Stimulated activated CD8-positive, alpha-beta memory T cell treated with anti-CD3 and anti-CD28 coated beads, Interleukin-7, amount 100 ng/mL, for 4 hours (primary cell): ENCODE data around the gene MYLK2.

Source experiments
- DNase-seq, 2 donors: peaks; one replicate each; pipeline ENCODE4 v3.0.0-alpha.2; 2020; ENCODE audit warnings: low read depth in 2 of 2

The MYLK2 gene

DNA sequence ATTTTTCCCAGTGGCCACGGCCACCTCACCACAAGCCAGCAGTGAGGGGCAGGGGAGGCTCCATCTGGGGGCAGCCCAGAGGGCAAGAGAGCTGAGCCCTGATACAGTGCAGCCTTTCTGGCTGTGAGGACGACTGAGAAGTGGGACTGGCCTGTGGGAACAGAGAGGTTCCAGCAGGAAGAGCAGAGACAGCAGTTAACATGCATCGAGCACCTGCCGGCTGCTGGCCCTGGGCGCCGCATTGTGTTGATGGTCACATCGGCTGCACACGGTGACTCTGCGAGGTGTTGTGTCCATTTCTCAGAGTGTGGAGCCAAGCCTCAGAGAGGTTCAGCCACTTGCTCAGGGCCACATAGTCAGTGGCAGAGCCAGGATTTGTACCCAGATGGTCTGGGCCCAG is 16.4 kb downstream of the MYLK2 start:
- no peak for DNase-seq

DNA sequence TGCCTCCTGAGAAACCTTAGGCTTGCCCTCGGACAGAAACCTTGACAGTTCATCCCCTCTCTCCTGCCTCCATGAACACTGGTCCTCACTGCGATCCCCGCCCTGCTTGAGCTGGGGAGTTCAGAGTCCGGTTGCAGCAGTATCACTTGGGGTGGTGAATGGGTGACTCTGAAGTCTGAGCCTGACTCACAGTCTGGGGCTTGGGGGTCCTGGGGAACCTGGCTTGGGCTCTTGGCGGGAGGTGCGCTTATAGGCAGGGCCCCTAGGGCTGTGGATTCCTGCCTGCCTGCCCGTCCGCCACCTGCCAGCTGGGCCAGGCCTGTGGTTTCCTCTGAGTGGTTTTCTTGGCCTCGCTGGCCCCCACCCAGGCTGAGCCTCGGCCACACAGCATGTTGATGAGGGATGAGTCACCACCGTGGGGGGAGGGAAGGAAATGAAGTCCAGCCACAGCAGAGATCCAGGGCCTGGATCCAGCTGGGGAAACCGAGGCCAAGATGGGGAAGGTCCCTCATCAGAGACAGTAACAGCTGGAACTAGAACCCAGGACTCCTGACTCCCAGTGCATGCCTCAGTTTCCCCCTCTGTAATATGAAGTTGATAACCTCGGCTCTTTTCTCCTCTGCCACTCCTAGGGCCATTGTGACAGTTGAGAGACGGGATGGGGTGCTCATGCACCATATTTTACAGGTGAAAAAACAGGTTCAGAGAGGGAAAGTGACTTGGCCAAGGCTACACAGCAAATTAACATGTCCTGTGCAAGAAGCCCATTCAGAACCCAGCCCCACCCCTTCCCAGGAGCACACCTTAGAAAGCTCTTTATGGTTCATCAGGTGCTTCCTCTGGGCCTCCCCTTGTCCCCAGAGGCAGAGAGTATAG is 17.1 kb downstream of the MYLK2 start:
- DNase-seq = peak in 1 of 2 donors; percentile 5

DNA sequence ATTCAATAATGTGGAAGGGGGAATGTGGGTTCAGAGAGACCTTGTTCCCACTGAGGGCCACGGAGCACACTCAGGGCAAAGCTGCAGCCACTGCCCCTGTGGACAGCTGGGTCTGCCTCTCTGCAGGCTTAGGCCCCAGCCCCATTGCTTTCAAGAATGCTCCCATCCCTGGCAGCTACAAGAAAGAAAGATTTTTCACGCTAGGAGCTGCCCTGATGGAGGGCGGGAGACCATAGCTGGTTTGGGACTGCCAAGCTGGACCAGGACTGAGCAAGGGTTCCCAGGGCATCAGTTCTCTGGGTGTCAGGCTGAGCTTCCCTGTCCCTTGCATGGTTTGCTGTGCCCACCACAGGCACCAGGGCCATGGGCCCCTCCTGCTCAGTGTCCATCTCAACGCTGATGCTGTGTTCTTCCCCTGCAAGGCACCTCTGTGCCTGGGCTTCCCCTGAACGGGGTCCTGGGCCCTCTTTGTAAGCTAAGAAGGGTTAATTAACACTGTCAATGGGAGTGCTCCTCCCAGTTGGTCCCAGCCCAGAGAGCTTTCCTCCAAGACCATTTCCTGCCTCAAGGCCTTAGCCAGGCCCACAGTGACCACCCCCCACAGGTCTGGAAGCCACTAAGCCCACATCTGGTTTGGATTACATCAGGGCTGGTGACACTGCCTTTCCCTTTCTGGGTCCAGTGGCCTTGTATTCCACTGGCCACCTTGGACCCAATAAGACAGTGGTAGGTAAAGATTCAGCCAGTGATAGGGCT is 17.9 kb downstream of the MYLK2 start:
- no peak for DNase-seq

DNA sequence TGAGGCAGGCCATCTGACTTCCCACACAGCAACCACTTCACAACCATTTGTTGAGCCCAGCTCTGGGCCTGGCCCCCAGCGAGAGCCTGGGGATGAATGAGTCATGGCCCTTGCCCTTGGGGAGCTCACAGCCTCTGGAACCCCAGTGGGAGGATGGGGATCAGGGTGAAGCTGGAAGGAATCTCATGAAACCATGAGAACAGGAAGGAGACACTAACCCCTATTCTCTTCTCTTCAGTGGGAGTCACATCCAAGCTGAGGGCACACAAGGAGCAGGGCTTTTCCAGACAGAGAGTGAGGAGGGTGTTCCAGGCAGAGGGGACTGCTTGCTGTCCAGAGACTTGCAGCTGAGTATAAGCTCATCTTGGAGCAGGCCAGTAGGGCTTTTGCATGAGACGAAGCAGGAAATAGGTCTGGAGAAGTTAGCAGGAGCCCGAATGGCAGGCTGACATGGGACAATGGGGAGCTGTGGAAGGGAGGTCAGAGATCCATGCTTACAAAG is 18.8 kb downstream of the MYLK2 start:
- no peak for DNase-seq

GRCh38 chr20:31838646-31839292 is 19.6 kb downstream of the MYLK2 start:
- no peak for DNase-seq

DNA sequence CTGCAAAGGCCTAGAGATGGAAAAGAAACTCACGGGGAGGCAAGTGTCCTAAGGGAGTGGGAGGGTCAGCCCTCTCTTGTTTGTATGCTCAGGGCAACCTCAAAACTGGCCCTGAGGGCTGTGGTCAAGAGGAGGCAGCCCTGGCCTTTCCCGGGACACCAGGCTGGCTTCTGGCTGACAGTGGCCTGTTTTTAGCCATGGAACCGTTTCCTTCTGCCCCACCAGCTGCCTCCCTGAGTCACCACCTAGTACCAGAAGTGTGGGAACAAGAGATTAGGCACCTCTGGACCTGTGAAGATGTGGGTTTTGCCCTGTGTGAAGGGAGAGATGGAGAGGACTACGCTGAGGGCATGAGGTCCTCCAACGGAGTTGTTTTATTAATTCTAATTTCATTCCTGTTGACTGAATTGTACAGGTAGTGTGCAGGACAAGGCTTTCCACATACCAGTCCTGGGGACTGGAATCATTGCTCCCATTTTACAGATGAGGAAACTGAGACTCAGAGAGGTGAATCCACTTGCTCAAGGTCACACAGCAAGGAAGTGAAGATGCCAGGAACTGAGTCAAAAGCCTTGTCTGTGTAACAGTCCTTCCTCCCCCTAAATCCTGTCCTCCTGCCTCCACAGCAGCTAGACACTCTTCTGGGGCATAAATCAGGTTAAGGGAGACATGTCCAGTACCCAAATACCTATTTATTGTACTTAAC is 20.8 kb downstream of the MYLK2 start:
- DNase-seq = no peak

DNA sequence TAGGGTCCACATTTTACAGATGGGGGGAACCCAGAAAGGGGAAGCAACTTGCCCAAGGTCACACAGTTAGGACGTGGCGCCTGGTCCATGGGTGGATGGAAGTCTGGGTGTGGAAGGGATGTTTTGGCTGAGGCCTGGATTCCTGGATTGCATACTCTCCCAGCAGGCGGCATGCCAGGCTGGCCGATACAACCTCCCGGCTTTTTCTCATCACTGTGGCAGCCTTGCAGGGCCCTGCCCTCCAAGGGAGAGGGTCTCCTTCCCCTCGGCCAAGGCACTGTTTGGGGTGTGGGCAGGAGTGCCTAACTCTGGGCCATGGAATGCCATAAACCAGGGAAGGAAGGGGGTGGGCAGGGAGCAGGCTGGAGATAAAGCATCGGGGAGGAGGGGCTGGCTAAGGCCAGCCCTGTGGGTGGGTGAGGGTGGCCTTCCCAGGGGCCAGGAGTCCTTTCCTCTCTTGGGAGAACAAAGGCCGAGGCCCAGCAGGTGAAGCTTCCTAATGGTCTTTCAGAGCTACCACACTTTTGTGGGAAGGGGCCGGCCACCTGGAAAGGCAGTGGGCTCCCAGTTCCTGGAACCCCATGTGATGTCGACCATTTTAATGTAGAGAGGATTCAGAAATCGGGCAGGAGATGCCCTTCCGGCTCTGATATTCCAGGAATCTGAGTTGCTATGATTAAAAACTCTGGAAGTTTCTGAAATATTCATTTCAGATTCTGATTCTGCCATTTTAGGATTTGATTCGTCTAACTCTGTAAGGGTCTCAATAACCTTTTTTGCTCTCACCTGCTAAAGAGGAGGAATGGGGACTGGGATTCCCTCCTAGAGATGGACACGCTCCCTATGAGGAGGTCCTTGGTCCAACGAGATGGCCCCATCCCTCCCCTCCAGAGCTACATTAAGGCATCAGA is 22.0 kb downstream of the MYLK2 start:
- no peak for DNase-seq

DNA sequence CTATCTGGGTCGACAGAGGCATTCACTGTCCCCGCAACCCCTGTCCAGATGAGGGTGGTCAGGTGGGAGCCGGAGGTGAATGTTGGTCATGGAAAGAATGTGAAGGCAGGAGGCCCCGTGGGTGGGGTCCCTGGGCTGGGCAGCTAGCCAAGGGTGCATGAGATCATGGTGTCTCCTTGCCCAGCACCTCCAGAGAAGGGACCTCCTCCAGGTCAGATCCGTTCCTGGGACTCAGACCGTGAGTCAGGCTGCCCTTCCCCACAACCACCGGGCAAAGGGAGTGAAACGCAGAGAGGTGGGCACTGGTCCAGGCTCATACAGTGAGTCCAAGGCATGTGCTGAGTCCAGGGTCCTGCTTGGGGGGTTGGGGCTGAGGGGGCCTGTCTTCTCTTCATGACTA is 22.8 kb downstream of the MYLK2 start:
- no peak for DNase-seq

GRCh38 chr20:31842471-31843157 is 23.5 kb downstream of the MYLK2 start:
- DNase-seq = no peak

DNA sequence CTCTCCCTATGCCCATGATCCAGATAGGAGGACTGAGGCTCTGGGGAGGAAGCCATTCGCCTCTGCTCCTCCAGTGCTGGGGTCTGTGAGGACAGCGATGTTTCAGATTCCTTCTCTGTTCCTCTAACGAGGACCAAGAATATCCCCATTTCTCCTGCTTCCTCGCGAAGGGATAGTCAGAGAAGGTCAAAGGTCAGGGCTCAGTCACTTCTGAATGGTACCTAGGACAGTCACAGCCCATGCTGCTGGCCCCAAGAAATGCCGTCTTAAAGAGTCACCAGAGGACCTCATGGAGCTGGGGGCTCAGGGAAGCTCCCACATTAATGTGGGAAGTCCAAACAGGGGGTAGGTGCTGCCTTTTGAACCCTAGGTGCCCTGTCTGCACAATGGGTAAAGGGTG is 24.1 kb downstream of the MYLK2 start:
- DNase-seq = no peak

DNA sequence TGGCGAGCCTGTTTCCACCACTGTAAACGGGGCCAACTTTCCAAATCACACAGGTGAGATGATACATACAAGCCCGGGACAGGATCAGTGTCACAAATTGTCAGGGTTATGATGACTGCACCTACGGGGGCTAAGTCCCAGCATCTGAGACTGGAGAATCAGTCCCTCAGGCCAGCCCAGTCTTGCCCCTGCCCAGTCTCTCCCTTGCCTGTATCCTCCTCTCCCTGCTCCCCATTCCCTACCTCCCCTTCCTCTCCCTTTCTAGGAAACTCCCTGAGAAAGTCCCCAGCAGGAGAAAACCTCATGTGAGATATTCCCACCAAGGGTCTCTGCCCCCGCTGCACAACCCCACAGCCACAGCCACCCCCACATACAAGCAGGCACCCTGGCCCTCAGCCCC is 24.7 kb downstream of the MYLK2 start:
- DNase-seq = no peak

- no peak for DNase-seq
Observed at GRCh38 chr20:31844737-31845299, 25.7 kb downstream of the MYLK2 start.

DNA sequence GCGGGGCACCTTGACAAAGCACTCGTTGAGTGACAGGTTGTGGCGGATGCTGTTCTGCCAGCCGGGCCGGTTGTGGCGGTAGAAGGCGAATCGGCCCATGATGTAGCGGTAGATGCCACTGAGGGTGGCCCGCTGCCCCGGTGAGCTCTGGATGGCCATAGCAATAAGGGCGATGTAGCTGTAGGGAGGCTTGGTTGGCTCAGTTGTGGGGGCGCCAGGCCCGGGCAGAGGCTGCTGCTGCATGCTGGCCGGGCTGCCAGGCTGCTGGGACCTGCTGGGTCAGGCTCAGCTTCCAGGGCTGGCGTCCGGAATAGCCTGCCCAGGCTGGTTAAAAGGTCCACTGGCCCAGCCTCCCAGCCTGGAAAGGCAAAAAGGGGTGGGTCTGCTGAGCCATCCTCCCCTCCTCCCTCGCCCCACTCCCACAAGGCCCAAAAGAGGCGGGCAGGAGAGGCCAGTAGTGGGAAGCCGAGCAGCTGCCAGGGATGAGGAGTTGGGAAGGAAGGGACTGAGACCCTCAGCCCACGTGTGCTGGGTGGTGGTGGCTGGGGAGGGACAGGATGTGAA is 26.2 kb downstream of the MYLK2 start, which contains the start of gene FOXS1:
FOXS1 (minus strand) TSS at position 305 of the 564 bp plus-strand sequence; CDS start at position 243, 62 bp downstream.
- DNase-seq = no peak

GRCh38 chr20:31846793-31847138 is 27.6 kb downstream of the MYLK2 start:
- no peak for DNase-seq

DNA sequence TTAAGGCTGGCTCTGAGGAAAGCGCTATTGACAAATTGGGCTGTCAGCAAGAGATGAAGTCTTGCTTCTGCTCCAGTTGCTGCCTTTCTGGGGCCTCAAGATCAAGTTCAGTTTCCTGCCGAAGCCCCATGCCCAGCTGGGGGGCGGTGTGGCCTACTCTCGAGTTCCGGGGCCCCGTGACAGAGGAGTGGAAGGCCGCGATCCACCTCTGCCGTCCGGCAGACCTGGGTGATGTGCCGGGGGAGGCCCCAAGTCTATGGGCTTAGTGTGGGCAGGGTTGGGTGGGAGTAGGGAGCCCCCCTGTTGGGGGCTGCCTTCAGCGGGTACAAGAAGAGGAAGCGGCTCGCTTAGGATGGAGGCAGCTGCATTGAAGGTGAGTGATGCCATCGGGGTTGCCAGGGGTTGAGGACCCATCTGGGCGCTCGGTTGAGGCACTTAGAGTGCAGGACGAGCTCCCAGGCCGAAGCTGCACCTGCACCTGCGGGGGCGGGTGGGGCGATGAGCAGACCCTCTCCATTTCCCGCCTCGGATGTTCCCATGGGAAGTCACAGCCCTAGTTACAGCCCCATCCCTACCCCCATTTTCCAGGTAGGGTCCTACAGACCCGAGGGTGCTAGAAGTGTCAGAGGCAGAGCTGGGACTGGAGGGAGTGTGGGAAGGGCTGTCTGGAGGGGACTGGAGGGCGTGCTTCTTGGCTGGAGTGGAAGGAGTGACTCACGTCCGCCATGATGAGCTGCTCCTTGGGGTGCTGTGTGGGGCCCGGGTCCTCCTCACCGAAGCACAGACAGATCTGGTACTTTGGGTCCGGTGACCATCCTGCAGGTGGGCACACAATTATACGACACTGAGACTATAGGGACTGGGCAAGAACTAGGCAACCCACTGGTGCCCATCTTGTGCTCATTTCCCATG is 29.2 kb downstream of the MYLK2 start:
- no peak for DNase-seq

DNA sequence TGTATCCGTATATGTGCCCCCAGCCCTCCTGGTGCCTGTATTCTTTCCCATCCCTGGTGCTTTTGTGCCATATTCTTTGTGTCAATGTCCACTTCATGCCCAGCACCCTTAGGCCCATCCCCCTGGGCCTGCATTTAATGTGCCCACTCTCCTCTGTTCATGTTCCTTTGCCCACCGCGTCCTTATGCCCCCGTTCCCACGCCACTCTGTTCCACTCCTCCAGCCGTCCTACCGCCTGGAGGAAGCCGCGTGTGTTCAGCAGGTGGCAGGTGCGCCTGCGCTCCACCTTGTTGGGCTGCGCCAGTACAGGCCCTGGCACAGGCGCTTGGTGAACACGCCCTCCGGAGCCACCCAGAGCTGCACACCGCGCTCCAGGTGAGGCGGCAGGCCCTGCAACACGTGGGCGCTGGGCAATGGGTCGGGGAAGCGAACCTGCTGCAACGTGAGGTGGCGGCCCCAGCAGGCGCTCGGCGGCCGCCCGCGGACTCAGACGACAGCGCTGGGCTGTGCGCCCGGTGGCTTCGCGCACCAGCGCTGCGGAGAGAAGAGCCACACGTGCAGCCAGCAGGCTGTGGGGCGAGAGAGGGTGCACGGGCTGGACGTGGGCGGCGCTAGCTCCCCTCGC is 30.3 kb downstream of the MYLK2 start:
- DNase-seq = no peak

- DNase-seq = no peak
Observed at GRCh38 chr20:31851240-31851955, 32.2 kb downstream of the MYLK2 start.
